Measurements from ENCODE around the gene AQP3. TPM values are rescaled to one million over a fixed set of nuclear protein-coding genes. Genes with fewer than 3 reads are reported as not detected.

The AQP3 gene
- total RNA-seq, 2 experiments from 2014 or later = 16.0 to 30.6 TPM

GRCh38 chr9:33443047-33443446, 4.3 kb downstream of the AQP3 start:
- no peak for DNase-seq (ENCODE audit: low spot score)

GRCh38 chr9:33442125-33442524, 5.3 kb downstream of the AQP3 start:
- no peak overlapping the region for H2AFZ ChIP-seq (ENCODE audit: low read length)
- POLR2A ChIA-PET = interaction anchor here (1.4 kb wide), 1 partner anchor 27 kb away, joined by 3 read pairs; no protein-coding TSS in a partner anchor
- intact Hi-C loops (cut with micrococcal nuclease; ENCODE audit: unreplicated experiment) = no loop called here
- CTCF ChIA-PET (ENCODE audit: unreplicated experiment) = no interaction called here
- DNase-seq (ENCODE audit: low spot score) = no peak
- no peaks in the 10 kb centered on the region for H3K9me2 ChIP-seq (ENCODE audit: insufficient read depth, low read length)
- H3K9me3 ChIP-seq (ENCODE audit: low read length) = no peaks in the 10 kb centered on the region
- no peaks in the 10 kb centered on the region for H3K36me3 ChIP-seq (ENCODE audit: insufficient read depth, low read length)
- H3K79me2 ChIP-seq (ENCODE audit: insufficient read depth, low read depth, low read length) = no peaks in the 10 kb centered on the region
- no peaks in the 10 kb centered on the region for H4K20me1 ChIP-seq (ENCODE audit: insufficient read depth, low read length)
- TF ChIP-seq EZH2phosphoT487 (IDR thresholded peaks at IDR 0.05; ENCODE audit: borderline replicate concordance, low read depth, low read length) (no peak), CTCF (conservative IDR thresholded peaks at IDR 0.05; ENCODE audit: low read length) (no peak)
- H3K27ac ChIP-seq (ENCODE audit: low read depth, low read length, poor library complexity, severe bottlenecking) = no peak overlapping the region
- H3K4me1 ChIP-seq (ENCODE audit: insufficient read depth, low read length, poor library complexity, severe bottlenecking) = peaks cover 23% of the 10 kb centered on the region
- no peak overlapping the region for H3K4me2 ChIP-seq (ENCODE audit: low read length)
- no peak overlapping the region for H3K4me3 ChIP-seq (ENCODE audit: low read depth, low read length, poor library complexity, severe bottlenecking)
- BruUV-seq (replicated peaks) = no TSS peak

More at GRCh38 chr9:33443047-33443446, 4.3 kb downstream of the AQP3 start:
- H3K4me1 ChIP-seq (ENCODE audit: insufficient read depth, low read length, poor library complexity, severe bottlenecking) = peaks cover 28% of the 10 kb centered on the region
- intact Hi-C loops (cut with micrococcal nuclease; ENCODE audit: unreplicated experiment) = no loop called here
- H4K20me1 ChIP-seq (ENCODE audit: insufficient read depth, low read length) = no peaks in the 10 kb centered on the region
- no peak overlapping the region for H3K27ac ChIP-seq (ENCODE audit: low read depth, low read length, poor library complexity, severe bottlenecking)
- no peaks in the 10 kb centered on the region for H3K79me2 ChIP-seq (ENCODE audit: insufficient read depth, low read depth, low read length)
- H3K4me2 ChIP-seq (ENCODE audit: low read length) = no peak overlapping the region
- POLR2A ChIA-PET = interaction anchor here (0.6 kb wide), 1 partner anchor 722 kb away, joined by 3 read pairs; no protein-coding TSS in a partner anchor
- H3K9me3 ChIP-seq (ENCODE audit: low read length) = no peaks in the 10 kb centered on the region
- no TSS peak for BruUV-seq (replicated peaks)
- TF ChIP-seq CTCF (conservative IDR thresholded peaks at IDR 0.05; ENCODE audit: low read length) = no peak
- TF ChIP-seq EZH2phosphoT487 (IDR thresholded peaks at IDR 0.05; ENCODE audit: borderline replicate concordance, low read depth, low read length) = no peak
- no peak overlapping the region for H2AFZ ChIP-seq (ENCODE audit: low read length)
- CTCF ChIA-PET (ENCODE audit: unreplicated experiment) = no interaction called here
- no peaks in the 10 kb centered on the region for H3K9me2 ChIP-seq (ENCODE audit: insufficient read depth, low read length)
- no peaks in the 10 kb centered on the region for H3K36me3 ChIP-seq (ENCODE audit: insufficient read depth, low read length)
- H3K4me3 ChIP-seq (ENCODE audit: low read depth, low read length, poor library complexity, severe bottlenecking) = no peak overlapping the region

- BruUV-seq (replicated peaks) = no TSS peak
- CTCF ChIA-PET (ENCODE audit: unreplicated experiment) = interaction anchor here (0.7 kb wide), 1 partner anchor 24 kb away, joined by 3 read pairs; no protein-coding TSS in a partner anchor
- peaks cover 8% of the 10 kb centered on the region for H3K4me1 ChIP-seq (ENCODE audit: insufficient read depth, low read length, poor library complexity, severe bottlenecking)
These were observed 6.8 kb downstream of the AQP3 start for GRCh38 chr9:33440609-33441008.

More at GRCh38 chr9:33440609-33441008, 6.8 kb downstream of the AQP3 start:
- intact Hi-C loops (cut with micrococcal nuclease; ENCODE audit: unreplicated experiment) = no loop called here
- H3K4me3 ChIP-seq (ENCODE audit: low read depth, low read length, poor library complexity, severe bottlenecking) = no peak overlapping the region
- no peak overlapping the region for H3K27ac ChIP-seq (ENCODE audit: low read depth, low read length, poor library complexity, severe bottlenecking)
- no peak overlapping the region for H3K4me2 ChIP-seq (ENCODE audit: low read length)
- no peaks in the 10 kb centered on the region for H3K9me2 ChIP-seq (ENCODE audit: insufficient read depth, low read length)
- TF ChIP-seq EZH2phosphoT487 (IDR thresholded peaks at IDR 0.05; ENCODE audit: borderline replicate concordance, low read depth, low read length) = no peak
- TF ChIP-seq CTCF (conservative IDR thresholded peaks at IDR 0.05; ENCODE audit: low read length) = no peak
- no peaks in the 10 kb centered on the region for H4K20me1 ChIP-seq (ENCODE audit: insufficient read depth, low read length)
- no peak for DNase-seq (ENCODE audit: low spot score)
- POLR2A ChIA-PET = interaction anchor here (0.7 to 1.0 kb wide), 3 partner anchors 12 to 34 kb away, joined by 3 to 6 read pairs (median 4); partner anchors contain the start of gene NOL6
- no peaks in the 10 kb centered on the region for H3K36me3 ChIP-seq (ENCODE audit: insufficient read depth, low read length)
- H3K9me3 ChIP-seq (ENCODE audit: low read length) = no peaks in the 10 kb centered on the region
- H3K79me2 ChIP-seq (ENCODE audit: insufficient read depth, low read depth, low read length) = no peaks in the 10 kb centered on the region
- no peak overlapping the region for H2AFZ ChIP-seq (ENCODE audit: low read length)

Measured in OCI-LY7 (cell line).